Tongue (tissue), 2 donors: ENCODE results near the gene GSTA5. TPM values are rescaled to one million over a fixed set of nuclear protein-coding genes. Genes with fewer than 3 reads are reported as not detected.
A peak's percentile ranks its signal among the peaks of the same experiment; 100 is the strongest.
"Not testable (repeated sequence)": the region's sequence is repeated elsewhere in the genome, so short reads cannot be mapped to it uniquely, and the experiment has no call there.

Experiments
- DNase-seq: peaks from one replicate; pipeline ENCODE4 v3.0.0-alpha.2; 2015
- total RNA-seq: library from RNA; depleted of rRNA; stranded (reverse); fragments of >200 nt; gene quantifications from one replicate; pipeline ENCODE4 v1.2.3, GENCODE V29; 2014

Gene GSTA5
- not detected for total RNA-seq

- DNase-seq: no peak
Measured at GRCh38 chr6:52840763-52841585, at the start of gene GSTA5. TSS of gene GSTA5 (minus strand) at chr6:52840813.

GRCh38 chr6:52890018-52890417 is 49.4 kb upstream of the GSTA5 start:
- no peak for DNase-seq

GRCh38 chr6:52887910-52888524 is 47.4 kb upstream of the GSTA5 start:
- DNase-seq: no peak

- peak; percentile 81 for DNase-seq
Measured at GRCh38 chr6:52881996-52882841, 41.6 kb upstream of the GSTA5 start.

GRCh38 chr6:52881662-52881995 is 41.0 kb upstream of the GSTA5 start:
- DNase-seq: no peak

GRCh38 chr6:52877786-52878185 is 37.2 kb upstream of the GSTA5 start:
- DNase-seq: no peak

- no peak for DNase-seq
Measured at GRCh38 chr6:52877168-52877567, 36.6 kb upstream of the GSTA5 start.

- DNase-seq: no peak
Measured at GRCh38 chr6:52876056-52876787, 35.6 kb upstream of the GSTA5 start.

GRCh38 chr6:52872031-52872430 is 31.4 kb upstream of the GSTA5 start:
- no peak for DNase-seq

GRCh38 chr6:52871621-52872020 is 31.0 kb upstream of the GSTA5 start:
- no peak for DNase-seq

GRCh38 chr6:52870335-52871091 is 29.9 kb upstream of the GSTA5 start:
- DNase-seq: not testable (repeated sequence)

GRCh38 chr6:52868899-52869298 is 28.3 kb upstream of the GSTA5 start:
- not testable (repeated sequence) for DNase-seq

GRCh38 chr6:52868240-52868639 is 27.6 kb upstream of the GSTA5 start:
- DNase-seq: no peak

GRCh38 chr6:52861151-52861550 is 20.5 kb upstream of the GSTA5 start:
- DNase-seq: not testable (repeated sequence)

GRCh38 chr6:52858416-52858815 is 17.8 kb upstream of the GSTA5 start:
- no peak for DNase-seq

- not testable (repeated sequence) for DNase-seq
Measured at GRCh38 chr6:52856137-52856536, 15.5 kb upstream of the GSTA5 start.

- no peak for DNase-seq
Measured at GRCh38 chr6:52849137-52849536, 8.5 kb upstream of the GSTA5 start.

- DNase-seq: no peak
Measured at GRCh38 chr6:52846002-52846401, 5.4 kb upstream of the GSTA5 start.

- DNase-seq: no peak
Measured at GRCh38 chr6:52843605-52844004, 3.0 kb upstream of the GSTA5 start.

GRCh38 chr6:52839124-52840055 is 1.2 kb downstream of the GSTA5 start:
- peak; percentile 50 for DNase-seq
